ENCODE measurements around the gene C4orf54.

C4orf54 gene

DNA sequence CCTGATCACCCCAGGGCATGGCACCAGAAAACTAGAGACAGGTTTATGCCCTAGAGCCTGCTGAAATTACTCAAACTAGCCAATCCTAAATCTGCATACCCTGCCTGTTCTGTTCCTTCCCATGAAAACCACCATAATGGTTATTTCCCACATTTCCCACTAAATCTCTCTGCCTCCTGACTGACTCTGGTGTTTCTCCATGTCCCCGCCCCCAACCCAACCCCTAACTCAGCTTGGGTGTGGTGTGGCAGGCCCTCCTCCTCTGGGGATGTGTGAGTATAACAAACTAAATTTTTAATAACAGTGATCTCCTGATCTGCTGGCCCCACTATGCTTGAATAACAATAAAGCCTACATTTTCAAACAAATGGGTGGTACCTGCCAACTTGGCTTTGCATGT is 35.5 kb upstream of the C4orf54 start:
- H4K20me1 ChIP-seq (ENCODE audit: insufficient read depth, low read length), result no peaks in the 10 kb centered on the region
- H3K36me3 ChIP-seq (replicated peaks; ENCODE audit: insufficient read depth, low read length), result no peaks in the 10 kb centered on the region
- no peak overlapping the region for H2AFZ ChIP-seq (ENCODE audit: low read length)
- no peak overlapping the region for H3K4me3 ChIP-seq (ENCODE audit: low read length)
- TF ChIP-seq CTCF (IDR thresholded peaks at IDR 0.05; ENCODE audit: low read length) (no peak), EZH2 (optimal IDR thresholded peaks at IDR 0.05; ENCODE audit: low read depth, low read length) (no peak), EZH2phosphoT487 (IDR thresholded peaks at IDR 0.05; ENCODE audit: low read length) (no peak)
- no peaks in the 10 kb centered on the region for H3K4me1 ChIP-seq (ENCODE audit: low read length)
- H3K27ac ChIP-seq (ENCODE audit: low read length), result no peak overlapping the region
- no peak for DNase-seq
- no peak overlapping the region for H3K9ac ChIP-seq (ENCODE audit: low read length)
- no peaks in the 10 kb centered on the region for H3K9me2 ChIP-seq (replicated peaks; ENCODE audit: insufficient read depth, low read length)
- no peaks in the 10 kb centered on the region for H3F3A ChIP-seq (ENCODE audit: insufficient read depth, low read length)
- H3K4me2 ChIP-seq (ENCODE audit: low read depth, low read length), result no peak overlapping the region
- H3K9me3 ChIP-seq (replicated peaks; ENCODE audit: insufficient read depth, low read length), result no peaks in the 10 kb centered on the region
- no peaks in the 10 kb centered on the region for H3K79me2 ChIP-seq (ENCODE audit: low read length)
- no peaks in the 10 kb centered on the region for H3K27me3 ChIP-seq (replicated peaks; ENCODE audit: insufficient read depth, low read length)

DNA sequence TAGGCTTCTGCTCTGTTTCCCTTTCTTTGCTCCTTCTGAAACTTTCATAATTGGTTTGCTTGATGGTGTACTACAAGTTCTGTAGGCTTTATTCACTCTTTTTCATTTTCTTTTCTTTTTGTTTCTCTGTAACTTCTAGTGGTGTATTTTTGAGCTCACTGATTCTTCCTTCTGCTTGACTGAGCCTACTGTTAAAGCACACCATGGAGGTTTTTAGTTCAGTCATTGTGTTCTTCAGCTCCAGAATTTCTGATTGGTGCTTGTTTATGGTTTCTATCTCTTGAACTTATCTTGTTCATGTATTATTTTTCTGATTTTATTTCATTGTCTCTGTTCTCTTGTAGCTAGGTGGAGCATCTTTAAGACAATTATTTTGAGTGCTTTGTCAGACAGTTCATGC is 33.4 kb upstream of the C4orf54 start:
- Histone ChIP-seq H3K36me3 (replicated peaks; ENCODE audit: insufficient read depth, low read length) (no peaks in the 10 kb centered on the region), H3K4me3 (ENCODE audit: low read length) (no peak overlapping the region), H3K27me3 (replicated peaks; ENCODE audit: insufficient read depth, low read length) (no peaks in the 10 kb centered on the region), H3F3A (ENCODE audit: insufficient read depth, low read length) (no peaks in the 10 kb centered on the region), H3K9me2 (replicated peaks; ENCODE audit: insufficient read depth, low read length) (no peaks in the 10 kb centered on the region), H3K79me2 (ENCODE audit: low read length) (no peaks in the 10 kb centered on the region), H2AFZ (ENCODE audit: low read length) (no peak overlapping the region), H3K27ac (ENCODE audit: low read length) (no peak overlapping the region), H3K4me1 (ENCODE audit: low read length) (no peaks in the 10 kb centered on the region), H3K9me3 (replicated peaks; ENCODE audit: insufficient read depth, low read length) (no peaks in the 10 kb centered on the region), H3K9ac (ENCODE audit: low read length) (no peak overlapping the region), H4K20me1 (ENCODE audit: insufficient read depth, low read length) (no peaks in the 10 kb centered on the region), H3K4me2 (ENCODE audit: low read depth, low read length) (no peak overlapping the region)
- no peak for DNase-seq
- no peak for TF ChIP-seq CTCF (IDR thresholded peaks at IDR 0.05; ENCODE audit: low read length)
- no peak for TF ChIP-seq EZH2phosphoT487 (IDR thresholded peaks at IDR 0.05; ENCODE audit: low read length)
- no peak for TF ChIP-seq EZH2 (optimal IDR thresholded peaks at IDR 0.05; ENCODE audit: low read depth, low read length)

DNA sequence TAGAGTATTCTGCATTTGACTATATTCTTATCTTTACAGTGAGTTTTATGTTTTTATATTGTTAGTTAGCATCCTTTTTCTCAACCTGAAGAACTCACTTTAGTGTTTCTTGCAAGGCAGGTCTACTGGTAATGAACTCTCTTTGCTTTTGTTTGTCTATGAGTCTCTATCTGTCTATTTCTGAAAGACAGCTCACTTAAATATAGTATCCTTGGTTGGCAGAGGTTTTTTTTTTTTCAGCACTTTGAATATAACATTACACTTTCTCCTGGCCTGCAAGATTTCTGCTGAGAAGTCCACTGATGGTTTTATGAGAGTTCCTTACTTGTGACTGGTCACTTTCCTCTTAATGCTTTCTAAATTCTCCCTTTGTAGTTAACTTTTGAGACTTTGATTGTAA is 32.8 kb upstream of the C4orf54 start:
- Histone ChIP-seq H3K9me3 (replicated peaks; ENCODE audit: insufficient read depth, low read length) (no peaks in the 10 kb centered on the region), H3K4me1 (ENCODE audit: low read length) (no peaks in the 10 kb centered on the region), H3K9ac (ENCODE audit: low read length) (no peak overlapping the region), H4K20me1 (ENCODE audit: insufficient read depth, low read length) (no peaks in the 10 kb centered on the region), H3K79me2 (ENCODE audit: low read length) (no peaks in the 10 kb centered on the region), H3K9me2 (replicated peaks; ENCODE audit: insufficient read depth, low read length) (no peaks in the 10 kb centered on the region), H3K4me3 (ENCODE audit: low read length) (no peak overlapping the region), H3K27me3 (replicated peaks; ENCODE audit: insufficient read depth, low read length) (no peaks in the 10 kb centered on the region), H3K27ac (ENCODE audit: low read length) (no peak overlapping the region), H3F3A (ENCODE audit: insufficient read depth, low read length) (no peaks in the 10 kb centered on the region), H3K4me2 (ENCODE audit: low read depth, low read length) (no peak overlapping the region), H2AFZ (ENCODE audit: low read length) (no peak overlapping the region), H3K36me3 (replicated peaks; ENCODE audit: insufficient read depth, low read length) (no peaks in the 10 kb centered on the region)
- no peak for DNase-seq
- TF ChIP-seq CTCF (IDR thresholded peaks at IDR 0.05; ENCODE audit: low read length) (no peak), EZH2phosphoT487 (IDR thresholded peaks at IDR 0.05; ENCODE audit: low read length) (no peak), EZH2 (optimal IDR thresholded peaks at IDR 0.05; ENCODE audit: low read depth, low read length) (no peak)

Measured in MM.1S (cell line).